ENCODE results near the gene CADM4.
"Not testable (repeated sequence)": the region's sequence is repeated elsewhere in the genome, so short reads cannot be mapped to it uniquely, and the experiment has no call there.

Gene CADM4

GRCh38 chr19:43662487-43662886 is 22.8 kb upstream of the CADM4 start:
- DNase-seq (ENCODE audit: low spot score) = no peak

DNA sequence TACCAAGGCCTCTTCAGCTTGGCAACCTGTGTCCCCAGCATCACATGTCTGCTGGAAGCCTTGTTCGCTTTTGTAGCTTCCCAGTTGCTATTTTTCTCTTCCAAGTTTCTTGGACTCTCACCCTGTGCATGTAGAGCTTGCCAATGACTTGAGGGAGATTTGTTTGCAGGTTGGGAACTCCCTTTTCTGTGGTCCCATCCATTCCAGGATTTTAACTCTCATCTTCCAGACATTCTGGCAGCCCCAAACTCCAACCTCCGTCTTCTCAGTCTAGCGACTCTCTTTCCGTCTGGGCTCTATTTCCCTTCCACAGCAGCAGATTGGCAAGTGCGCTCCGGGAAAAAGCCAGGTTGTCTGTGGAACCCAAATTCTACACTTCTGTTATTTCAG is 21.3 kb upstream of the CADM4 start:
- no peak for DNase-seq (ENCODE audit: low spot score)

DNA sequence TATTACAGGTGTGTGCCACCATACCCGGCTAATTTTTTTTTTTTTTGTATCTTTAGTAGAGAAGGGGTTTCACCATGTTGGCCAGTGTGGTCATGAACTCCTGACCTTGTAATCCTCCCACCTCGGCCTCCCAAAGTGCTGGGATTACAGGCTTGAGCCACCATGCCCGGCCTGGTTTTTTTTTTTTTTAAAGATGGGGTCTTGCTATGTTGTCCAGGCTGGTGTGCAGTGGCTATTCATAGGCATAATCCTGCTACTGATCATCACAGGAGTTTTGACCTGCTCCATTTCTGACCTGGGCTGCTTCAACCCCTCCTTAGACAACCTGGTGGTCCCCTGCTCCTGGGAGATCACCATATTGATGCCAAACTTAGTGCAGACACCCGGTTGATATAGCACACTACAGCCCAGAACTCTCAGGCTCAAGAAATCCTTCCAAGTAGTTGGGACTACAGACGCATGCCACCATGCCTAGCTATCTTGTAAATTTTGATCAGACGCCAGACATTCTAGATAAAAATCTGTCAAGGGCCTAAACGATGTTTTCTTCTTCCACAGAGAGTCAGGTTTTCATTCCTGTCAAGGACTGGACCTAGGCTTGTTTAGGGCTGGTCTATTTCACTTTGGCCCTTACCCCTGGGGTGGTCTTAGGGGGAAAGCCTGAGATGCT is 20.8 kb upstream of the CADM4 start:
- no peak for DNase-seq (ENCODE audit: low spot score)

- no peak for DNase-seq (ENCODE audit: low spot score)
Observed at GRCh38 chr19:43658494-43658893, 18.8 kb upstream of the CADM4 start.

GRCh38 chr19:43658001-43658400 is 18.4 kb upstream of the CADM4 start:
- DNase-seq (ENCODE audit: low spot score) = no peak

DNA sequence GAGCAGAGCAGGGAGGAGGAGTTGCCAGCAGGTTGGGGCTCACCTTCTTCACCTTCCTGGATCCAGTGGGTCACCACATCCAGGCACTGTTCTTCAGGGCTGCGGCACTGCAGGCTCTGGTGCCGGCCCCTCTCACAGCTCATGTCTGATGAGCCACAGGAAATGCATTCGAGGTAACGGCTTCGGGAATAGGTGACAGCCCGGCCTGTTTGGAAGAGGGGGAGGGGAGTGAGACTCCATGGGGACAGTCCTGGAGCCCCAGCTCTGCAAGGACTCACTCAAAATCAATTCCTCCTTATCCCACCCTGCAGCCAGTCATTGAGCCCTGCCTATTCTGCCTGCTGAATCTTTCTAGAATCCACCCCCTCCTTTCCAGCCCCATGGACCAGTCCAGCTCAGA is 16.8 kb upstream of the CADM4 start:
- DNase-seq (ENCODE audit: low spot score) = no peak

DNA sequence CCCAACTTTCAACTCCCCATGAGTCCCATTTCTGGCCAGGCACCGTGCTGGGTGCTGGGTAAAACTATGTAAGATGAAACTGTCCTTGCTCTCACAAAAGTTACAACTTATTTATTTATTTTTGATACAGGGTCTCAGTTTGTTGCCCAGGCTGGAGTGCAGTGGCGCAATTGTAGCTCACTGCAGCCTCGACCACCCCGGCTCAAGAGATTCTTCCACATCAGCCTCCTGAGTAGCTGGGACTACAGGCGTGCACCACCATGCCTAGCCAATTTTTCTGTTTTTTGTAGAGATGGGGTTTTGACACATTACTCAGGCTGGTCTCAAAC is 12.9 kb upstream of the CADM4 start:
- DNase-seq (ENCODE audit: low spot score) = no peak

GRCh38 chr19:43651758-43652545 is 12.3 kb upstream of the CADM4 start:
- no peak for DNase-seq (ENCODE audit: low spot score)

GRCh38 chr19:43650276-43650675 is 10.6 kb upstream of the CADM4 start:
- DNase-seq (ENCODE audit: low spot score) = not testable (repeated sequence)

DNA sequence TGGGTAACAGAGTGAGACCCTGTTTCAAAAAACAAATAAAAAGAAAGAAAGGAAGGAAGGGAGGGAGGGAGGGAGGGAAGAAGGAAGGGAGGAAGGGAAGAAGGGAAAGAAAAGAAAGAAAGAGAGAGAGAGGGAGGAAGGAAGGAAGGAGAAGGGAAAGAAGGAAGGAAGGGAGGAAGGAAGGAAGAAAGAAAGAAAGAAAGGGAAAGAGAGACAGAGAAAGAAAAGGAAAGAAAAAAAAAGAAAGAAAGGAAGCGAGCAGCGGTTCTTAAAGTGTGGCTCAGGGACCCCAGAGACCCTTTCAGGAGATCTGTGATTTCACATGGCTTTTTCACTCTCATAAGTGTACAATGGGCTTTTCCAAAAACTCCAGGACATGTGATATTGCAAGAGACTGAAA is 9.9 kb upstream of the CADM4 start:
- no peak for DNase-seq (ENCODE audit: low spot score)

GRCh38 chr19:43648633-43649032 is 9.0 kb upstream of the CADM4 start:
- DNase-seq (ENCODE audit: low spot score) = no peak

DNA sequence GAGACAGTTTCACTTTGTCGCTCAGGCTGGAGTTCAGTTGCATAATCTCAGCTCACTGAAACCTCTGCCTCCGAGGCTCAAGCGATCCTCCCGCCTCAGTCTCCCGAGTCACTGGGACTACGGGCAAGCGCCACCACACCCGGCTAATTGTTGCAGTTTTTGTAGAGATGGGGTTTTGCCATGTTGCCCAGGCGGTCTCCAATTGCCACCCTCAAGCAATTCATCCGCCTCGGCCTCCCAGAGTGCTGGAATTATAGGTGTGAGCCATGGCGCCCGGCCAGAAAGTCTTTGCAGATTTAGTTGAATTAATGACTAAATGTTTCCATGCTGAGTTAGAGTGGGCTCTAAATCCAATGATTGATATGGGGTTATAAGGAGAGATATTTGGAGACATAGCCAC is 4.5 kb upstream of the CADM4 start:
- no peak for DNase-seq (ENCODE audit: low spot score)

DNA sequence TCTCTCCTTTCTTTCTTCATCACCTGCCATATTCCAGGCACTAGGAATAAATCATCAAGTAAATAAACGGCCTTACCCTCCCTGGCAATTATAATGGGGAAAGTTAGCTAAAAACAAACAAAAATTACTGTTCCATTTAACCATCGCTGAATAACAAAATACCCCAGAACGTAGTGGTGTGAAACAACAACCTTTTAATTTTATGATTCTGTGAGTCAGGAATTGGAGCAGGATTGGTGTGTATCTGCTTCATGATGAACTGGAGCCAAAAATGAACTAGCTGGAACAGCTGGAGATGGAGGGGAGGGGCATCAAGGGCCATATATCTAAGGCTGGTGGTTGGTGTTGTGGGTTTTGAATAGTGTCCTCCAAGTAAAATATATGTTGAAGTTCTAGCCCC is 3.7 kb upstream of the CADM4 start:
- no peak for DNase-seq (ENCODE audit: low spot score)

DNA sequence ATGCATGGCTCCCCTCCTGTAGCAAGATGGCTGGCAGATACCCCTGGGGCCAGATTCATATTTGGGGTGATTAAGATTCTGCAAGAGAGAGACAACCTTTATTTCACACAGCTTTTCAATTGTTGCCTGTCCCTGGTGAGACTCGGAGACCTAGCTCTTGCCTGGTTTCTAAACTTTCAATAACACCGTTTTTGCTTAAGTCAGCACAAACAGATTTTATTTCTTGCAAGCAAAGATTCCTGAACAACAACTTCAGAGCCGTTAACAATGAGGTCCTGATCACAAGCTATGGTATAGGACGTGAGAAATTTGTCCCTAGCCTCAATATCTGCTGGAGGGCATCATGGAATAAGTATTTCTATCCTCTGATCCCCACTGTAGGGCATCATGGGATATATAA is 2.9 kb upstream of the CADM4 start:
- DNase-seq (ENCODE audit: low spot score) = no peak

- DNase-seq (ENCODE audit: low spot score) = no peak
Observed at GRCh38 chr19:43641333-43641732, 1.7 kb upstream of the CADM4 start.

DNA sequence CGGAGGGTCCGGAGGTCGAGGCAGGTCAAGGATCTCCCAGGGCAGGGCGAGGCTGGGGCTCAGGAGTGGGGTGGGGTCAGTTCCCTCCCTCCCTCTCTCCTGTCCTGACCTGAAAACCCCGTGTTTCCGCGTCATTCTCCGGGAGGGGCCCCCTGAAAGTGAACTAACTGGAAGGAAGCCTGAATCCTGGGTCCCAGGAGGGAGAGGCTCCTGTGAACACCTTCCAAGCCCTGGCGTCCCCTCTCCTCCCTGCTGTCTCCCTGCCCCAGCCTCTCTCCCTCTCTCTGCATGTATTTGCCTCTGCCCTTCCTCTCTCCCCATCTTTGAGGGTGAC is 741 bp upstream of the CADM4 start:
- DNase-seq (ENCODE audit: low spot score) = no peak

DNA sequence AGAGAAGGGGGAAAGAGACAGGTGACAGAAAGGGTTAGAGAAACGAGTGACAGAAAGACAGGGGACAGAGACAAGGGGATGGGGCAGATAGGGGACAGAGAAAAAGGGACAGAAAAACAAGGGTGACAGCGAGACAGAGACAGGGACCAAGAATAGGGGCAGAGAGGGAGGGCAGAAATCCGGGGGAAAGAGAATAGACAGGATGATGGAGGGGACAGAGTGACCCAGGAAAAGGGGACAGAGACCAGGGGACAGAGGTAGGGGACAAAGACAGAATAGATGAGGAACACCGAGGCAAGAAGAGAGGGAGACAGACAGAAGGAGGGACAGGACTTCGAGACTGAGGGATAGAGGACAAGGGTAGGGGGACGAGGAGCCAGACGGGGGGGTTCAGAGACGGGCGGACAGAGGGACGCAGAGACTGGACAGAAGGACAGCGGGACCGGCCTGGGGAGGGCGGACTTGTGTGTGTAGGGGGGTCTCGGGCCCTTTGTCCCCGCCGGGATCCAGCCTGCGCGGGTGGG is 593 bp downstream of the CADM4 start:
- DNase-seq (ENCODE audit: low spot score) = no peak

DNA sequence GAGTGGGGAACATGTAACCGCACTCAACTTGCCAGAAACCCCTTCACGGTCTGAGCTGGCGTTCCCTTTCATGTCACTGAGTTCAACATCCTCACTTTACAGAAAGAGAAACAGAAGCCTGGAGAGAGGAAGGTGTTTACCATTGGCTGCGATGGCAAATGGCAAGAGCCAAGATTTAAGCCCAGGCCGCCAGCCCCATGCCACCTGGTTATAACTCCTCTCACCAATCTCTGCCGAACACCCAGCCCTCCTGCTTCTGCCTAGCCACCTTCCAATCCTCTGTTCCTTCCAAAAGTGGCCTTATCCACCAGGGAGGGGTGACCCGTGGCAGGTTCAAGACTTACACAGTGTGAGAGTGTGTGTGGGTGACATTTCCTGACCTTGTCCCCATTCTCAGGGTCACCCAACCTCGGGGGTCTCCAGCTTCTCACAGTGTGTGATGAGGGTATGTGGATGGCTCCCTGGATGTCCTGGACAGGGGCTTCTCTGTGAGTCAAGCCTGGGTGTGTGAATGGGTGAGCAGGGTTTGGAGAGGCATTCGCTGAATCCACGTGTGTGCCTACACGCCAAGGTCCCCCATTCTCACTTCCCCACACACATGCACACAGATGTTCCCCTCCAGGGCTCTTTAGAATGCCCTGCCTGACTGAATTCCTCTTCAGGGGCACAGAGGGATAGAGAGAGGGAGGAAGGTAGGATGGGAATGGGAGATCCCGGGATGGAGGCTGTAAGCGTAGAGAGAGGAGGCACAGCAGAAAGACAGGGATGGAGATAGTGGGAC is 1.2 kb downstream of the CADM4 start:
- no peak for DNase-seq (ENCODE audit: low spot score)

GRCh38 chr19:43636121-43636683 is 3.4 kb downstream of the CADM4 start:
- no peak for DNase-seq (ENCODE audit: low spot score)

DNA sequence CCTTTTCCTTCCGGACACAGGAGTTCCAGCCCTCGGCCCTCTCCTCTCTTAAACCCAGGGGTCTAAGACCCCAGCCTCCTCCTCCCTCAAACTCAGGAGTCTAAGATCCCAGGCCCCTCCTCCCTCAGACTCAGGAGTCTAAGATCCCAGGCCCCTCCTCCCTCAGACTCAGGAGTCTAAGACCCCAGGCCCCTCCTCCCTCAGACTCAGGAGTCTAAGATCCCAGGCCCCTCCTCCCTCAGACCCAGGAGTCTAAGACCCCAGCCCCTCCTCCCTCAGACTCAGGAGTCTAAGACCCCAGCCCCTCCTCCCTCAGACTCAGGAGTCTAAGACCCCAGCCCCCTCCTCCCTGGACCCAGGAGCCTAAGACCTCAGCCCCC is 4.1 kb downstream of the CADM4 start:
- DNase-seq (ENCODE audit: low spot score) = not testable (repeated sequence)

DNA sequence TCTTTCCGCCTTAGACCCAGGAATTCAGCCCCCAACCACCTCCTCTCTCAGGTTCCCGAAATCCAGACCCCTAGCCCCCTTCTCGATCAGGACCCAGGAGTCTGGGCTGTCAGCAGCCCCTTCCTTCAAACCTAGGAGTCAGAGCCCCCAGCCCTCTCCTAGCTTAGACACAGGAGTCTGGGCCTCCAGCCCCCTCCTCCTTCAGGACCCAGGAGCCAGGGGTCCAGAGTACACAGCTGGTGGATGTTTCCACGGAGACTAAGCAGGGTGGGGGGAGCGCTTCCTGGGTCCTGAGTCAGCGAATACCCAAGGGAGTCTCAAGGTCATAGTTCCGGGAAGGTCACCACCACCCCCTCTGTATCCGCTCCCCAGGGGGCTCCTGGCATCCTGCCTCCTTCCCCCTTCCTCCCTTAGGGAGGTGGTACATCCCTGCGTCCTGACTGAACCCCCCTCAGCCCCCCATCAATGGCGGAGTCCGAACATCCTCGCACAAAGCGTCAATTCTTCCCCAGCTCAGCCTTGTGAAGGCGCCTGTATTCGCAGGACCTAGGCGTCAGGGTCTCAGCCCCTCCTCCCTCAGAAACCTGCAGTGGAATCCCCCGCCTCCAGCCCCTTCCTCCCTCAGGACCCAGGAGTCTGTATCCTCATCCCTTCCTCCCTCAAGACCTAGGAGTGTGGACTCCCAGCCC is 4.6 kb downstream of the CADM4 start:
- DNase-seq (ENCODE audit: low spot score) = no peak

GRCh38 chr19:43634506-43634871 is 5.2 kb downstream of the CADM4 start:
- no peak for DNase-seq (ENCODE audit: low spot score)
